ENCODE results near the gene VWDE.

VWDE gene

GRCh38 chr7:12327922-12328321, 75.7 kb downstream of the VWDE start:
- no peak for DNase-seq

GRCh38 chr7:12325646-12326045, 78.0 kb downstream of the VWDE start:
- no peak for DNase-seq

DNA sequence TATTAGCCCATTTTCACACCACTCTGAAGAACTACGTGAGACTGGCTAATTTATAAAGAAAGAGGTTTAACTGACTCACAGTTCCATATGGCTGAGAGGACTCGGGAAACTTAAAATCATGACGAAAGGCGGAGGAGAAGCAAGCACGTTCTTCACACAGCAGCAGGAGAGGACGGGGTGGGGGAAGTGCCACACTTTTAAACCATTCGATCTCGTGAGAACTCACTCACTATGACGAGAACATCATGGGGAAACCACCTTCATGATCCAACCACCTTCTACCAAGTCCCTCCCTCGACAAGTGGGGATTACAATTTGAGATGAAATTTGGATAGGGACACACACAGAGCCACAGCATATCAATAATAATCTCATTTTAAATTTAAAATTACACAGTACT, 80.2 kb downstream of the VWDE start:
- DNase-seq = no peak

GRCh38 chr7:12322903-12323300, 80.8 kb downstream of the VWDE start:
- no peak for DNase-seq

DNA sequence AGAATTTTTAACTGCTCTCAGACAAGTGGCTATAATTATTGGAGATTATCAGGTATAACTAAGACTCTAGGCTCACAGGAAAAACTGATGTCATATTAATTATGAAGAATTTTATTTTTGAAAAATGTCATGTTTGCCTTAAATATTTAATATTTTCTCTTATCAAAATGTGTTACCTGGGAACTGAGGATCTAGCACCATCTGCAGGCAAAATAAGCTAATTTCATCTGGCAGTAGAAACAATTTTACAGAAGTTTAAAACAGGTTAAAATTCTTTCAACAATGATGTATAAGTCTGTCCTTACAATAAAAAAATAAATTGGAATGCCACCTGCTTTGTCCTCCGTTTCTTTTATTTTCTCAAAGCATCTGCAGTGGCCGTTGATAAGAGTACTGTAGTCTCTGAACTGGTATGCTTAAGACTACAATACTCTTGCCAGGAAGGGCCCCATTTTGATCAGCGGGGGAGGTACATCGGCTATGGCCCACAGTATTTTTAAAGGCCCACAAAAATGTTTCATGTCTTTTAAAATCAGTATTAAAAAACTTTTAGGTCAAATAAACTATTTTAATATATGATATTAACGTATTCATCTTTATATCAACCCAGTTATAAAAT, 81.3 kb downstream of the VWDE start:
- peak; percentile 14 for DNase-seq

DNA sequence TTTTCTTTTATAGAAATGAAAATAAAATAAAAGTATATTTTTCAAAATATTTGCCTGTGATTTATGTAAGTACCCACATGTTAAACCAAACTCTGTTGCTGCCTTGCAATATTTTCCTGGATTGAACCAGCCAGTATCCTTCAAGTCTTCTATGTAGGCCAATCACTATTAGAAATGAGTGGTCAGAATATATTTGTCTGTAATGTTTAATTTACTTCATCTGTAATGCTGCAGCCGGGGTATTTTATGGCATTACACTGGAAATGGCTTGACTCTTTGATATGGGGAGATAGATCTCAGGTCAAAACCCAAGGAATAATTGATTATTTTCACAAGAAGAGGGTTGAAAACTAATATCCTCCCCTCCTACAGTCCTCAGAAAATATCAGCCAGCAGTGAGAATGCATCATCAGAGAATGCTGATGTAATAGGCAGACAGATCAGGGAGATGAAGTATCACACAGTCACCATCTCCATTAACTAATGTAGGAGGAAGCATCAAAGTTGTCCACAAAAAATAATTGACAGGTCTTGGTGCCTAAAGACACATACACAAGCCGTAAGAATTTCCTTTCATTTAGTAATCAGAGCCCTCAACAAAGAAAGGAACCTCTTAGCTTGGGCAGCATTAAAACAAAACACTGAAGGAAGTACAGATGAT, 82.5 kb downstream of the VWDE start:
- no peak for DNase-seq

DNA sequence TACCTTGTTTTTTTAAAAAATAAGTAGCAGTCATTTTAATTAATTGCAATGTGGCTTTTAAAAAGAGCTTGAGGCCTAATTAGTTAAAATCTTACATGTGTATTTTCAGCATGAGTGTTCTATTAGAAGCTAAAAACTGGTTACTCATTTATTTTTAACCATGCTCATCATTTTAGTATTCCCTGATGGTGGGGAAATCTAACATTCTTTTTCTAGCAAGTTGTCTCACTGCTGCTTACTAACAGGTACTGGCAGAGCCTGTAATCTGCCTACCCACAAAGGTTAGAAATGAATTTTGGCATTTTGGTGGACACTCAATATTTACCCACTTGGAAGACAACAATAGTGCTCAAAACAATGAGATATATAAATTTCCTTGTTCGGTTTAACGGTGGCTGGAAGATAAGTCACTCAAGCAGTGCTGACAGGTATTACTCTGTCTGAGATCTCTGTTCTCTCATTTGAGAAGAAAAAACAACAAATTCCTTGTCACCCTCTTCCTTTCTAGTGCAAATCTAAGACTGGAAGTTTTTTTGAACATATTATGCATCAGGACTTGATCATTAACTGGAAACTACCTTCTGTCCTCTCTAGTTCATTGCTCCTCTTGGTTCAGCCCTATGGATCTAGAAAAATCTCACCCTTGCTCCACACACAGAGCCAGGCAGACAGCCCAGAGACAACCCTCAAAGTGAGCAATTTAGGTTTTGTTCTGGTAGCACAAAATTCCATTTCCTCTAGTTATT, 83.3 kb downstream of the VWDE start:
- DNase-seq = no peak

DNA sequence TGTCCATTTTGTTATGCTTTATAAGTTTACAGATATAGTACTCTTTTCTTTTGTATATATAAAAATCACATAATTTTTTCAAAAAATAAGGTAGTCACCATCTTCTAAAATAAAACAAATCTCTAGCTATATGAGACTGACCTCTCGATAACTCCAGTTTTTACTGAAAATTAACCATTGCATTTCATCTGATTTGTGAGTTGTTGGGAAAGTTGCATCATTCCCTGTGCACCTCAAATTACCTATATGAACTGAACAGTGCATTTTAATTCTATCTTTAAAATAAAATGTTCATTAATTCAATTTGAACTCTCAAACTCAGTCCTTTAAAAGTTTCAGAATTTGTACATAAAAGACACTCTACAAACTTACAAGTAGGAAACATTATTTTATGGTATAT, 86.0 kb downstream of the VWDE start:
- DNase-seq = no peak

- DNase-seq = no peak
These were observed 86.7 kb downstream of the VWDE start for GRCh38 chr7:12316925-12317324.

DNA sequence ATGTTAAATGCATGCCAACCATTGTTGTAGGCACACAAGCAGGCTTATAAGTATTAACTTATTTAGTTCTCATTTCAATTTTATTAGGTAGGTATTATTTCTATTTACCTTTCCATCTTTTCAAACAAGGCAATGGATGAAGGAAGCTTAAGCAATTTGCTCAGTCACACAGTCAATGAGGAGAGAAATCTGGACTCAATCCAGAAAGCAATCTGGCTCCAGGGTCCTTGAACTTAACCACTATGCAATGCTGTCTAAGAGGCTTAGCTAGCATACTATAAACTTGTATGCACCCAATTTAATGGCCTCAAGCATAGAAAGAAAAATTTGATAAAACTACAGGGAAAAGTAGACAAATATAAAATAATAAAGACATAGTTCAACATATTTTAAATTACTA, 88.6 kb downstream of the VWDE start:
- no peak for DNase-seq

DNA sequence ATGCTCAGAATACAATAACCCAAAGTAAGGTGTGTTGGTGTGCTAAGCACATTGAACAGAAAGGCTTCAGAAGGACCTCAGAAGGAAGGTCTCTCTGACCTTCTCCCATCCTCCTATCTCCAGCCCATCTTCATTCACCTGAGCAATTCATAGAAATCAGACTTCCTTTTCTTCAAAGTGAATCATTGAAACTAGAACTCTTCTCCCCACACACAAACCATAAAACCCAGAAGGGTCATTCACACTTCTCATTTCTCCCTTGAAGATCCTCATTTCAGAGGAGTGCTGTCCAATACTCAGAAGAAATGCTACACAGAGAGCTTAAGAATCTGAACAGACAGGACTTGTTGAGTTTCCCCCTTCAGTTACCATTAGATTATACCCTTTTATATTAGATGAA, 89.5 kb downstream of the VWDE start:
- DNase-seq = no peak

DNA sequence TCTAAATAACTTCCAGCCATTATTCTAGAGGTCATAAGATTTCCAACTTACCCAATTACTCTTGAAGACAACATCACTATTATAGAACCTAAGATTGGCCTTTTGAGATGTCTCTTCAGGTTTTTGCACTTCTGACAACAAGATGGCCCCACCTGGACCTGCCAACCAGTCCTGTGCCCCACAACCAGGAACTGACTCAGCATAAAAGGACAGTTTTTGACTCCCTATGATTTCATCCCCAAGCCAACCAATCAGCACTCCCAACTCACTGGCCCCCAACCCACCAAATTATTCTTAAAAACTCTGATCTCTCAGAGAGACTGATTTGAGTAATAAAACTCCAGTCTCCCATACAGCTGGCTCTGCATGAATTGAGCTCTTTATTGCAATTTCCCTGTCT, 98.2 kb downstream of the VWDE start:
- no peak for DNase-seq

DNA sequence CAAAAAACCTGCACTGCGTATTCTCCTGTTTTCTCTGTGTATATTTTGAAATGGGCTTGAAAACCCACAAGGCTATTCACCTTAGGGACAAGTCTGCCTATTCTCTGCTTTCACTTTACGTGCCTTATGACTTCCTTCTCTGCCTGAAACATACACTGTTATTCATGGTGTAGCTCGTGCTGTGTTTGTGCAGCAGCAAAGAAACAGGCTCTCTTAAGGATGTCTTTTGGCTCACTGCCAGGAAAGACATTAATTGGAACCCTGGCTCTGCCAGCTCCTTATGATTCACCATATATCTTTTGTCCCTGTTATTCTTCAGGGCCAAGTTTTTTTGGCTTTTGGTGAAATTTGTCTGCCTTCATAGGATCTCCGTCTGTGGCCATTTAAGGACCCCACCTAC, 100.2 kb downstream of the VWDE start:
- no peak for DNase-seq

- no peak for DNase-seq
These were observed 100.6 kb downstream of the VWDE start for GRCh38 chr7:12303062-12303461.

DNA sequence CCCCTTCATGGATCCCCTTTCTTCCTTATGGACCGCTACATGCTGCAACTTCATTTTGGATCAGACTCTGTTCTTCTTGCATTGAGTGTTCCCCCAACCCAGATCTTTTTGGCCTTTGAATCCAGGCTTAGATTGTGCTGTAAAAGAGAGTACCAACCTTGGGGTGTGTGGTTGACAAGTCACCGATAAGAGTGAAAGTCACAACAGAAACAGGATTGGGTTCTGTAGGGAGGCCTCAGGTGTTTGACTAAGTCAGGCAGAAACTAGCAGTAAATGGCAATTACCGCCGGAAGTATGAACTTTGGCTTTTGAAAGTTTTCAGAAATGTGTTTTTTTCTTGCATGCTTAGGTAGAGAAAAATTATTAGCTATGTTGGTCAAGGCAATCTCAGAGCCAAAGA, 103.2 kb downstream of the VWDE start:
- no peak for DNase-seq

DNA sequence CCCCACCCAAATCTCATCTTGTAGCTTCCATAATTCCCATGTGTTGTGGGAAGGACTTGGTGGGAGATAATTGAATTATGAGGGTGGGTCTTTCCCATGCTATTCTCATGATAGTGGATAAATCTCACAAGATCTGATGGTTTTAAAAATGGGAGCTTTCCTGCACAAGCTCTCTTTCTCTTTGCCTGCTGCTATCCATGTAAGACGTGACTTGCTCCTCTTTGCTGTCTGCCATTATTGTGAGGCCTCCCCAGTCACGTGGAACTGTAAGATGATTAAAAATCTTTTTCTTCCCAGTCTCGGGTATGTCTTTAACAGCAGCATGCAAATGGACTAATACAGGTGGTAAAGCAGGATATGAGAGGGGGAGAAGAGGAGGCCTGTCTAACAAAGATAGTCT, 104.3 kb downstream of the VWDE start:
- no peak for DNase-seq

GRCh38 chr7:12297283-12298108, 106.2 kb downstream of the VWDE start:
- DNase-seq = no peak

DNA sequence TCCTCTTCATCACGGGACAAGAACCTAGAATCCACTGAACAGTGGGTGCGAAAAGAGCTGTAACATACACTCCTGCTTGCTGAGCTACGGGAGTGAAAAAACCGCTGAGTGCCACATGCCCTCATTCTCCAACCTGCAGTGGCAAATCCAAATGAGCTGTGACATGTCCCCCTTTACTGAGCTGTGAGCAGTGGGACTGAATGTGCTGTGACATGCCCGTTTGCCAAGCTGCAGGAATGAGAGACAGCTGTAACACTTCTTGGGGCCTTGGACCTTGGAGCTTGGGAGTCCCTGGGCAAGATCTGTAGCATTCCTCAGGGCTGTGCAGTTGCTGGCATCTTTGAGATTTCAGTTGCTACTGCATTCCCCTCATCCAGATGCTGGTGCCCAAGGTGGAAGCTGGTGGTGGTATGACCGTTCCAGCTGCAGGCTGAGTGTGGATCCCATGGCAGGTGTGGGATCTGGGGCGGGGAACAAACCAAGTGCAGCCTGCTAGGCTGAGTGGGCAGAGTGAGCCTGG, 107.6 kb downstream of the VWDE start:
- no peak for DNase-seq

DNA sequence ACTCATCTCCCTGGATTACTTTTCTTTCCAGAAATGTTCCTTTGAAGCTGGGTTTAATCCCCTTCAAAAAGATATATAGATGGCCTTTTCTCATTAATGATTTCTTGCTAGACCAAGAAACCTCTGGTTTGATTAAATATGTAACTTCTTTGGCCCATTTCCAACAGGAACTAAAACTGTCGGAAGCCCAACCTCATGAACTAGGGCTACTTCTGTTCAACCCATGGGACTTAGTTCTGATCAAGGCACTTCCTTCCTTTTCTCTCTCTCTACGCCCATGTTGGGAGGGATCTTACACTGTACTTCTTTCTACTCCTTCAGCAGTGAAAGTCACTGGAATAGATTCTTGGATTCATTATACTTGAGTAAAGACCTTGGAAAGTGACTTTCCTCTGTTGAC, 109.0 kb downstream of the VWDE start:
- no peak for DNase-seq

DNA sequence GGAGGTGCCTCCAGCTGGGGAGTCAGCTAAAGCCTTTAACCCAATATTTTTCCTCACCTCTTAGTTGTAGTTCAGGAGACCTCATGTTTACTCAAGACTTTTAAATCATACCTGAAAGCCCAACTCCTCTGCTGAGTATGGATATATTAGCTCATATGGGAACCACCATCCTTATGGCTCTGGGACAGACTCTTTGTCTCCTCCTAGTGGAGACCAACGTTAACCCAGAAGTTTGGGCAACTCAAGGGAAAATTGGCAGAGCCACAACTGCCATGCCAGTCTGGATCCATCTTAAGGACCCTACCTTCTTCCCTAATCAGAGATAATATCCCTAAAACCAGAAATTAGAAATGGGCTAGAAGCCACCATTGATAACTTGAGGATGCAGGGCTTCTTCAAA, 111.8 kb downstream of the VWDE start:
- DNase-seq = no peak

DNA sequence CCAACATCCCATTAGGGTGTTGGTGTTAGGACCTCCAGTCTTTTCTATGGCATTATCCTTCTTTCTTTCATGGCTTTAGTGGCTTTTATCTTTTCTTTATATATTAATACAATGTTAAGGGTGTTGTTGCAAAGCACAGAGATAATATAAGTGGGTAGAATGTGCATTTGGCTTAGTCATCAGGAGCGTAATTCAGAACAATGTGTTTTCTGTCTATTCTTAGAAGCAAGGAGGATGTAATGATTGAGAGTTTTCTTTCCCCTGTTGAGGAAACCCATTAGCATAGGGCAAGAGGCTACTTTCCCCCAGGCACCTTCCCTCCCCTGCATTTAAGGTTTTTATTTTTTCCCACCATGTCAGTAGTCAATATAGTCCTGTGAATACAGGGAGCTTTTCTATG, 112.9 kb downstream of the VWDE start:
- no peak for DNase-seq

GRCh38 chr7:12289996-12290395, 113.7 kb downstream of the VWDE start:
- DNase-seq = no peak

- DNase-seq = no peak
These were observed 115.8 kb downstream of the VWDE start for GRCh38 chr7:12287901-12288300.

Data from NCI-H1694 treated with DMSO at 0.1 percent for 48 hours (cell line).